SK-N-SH treated with all-trans-retinoic acid at 6 μM for 48 hours (cell line): Measurements from ENCODE around the gene KLK3.

Experiments
- ATAC-seq: fragments of 200-7000 bp; cut with Tn5 transposase; 3 replicates; pipeline ENCODE4 v1.9.1; 2020; ENCODE audit warnings: mild to moderate bottlenecking, moderate library complexity
- ARNTL ChIP-seq: fragments of 450-650 bp; formaldehyde crosslinking; IDR thresholded peaks from 2 replicates; pipeline ENCODE4 v1.5.0; 2020; ENCODE audit warnings: low read depth, mild to moderate bottlenecking, moderate library complexity, borderline replicate concordance
- BACH2 ChIP-seq: fragments of 250-450 bp; sonication (Bioruptor Pico); IDR thresholded peaks from 2 replicates; pipeline ENCODE4 v1.9.0; 2021; ENCODE audit warnings: mild to moderate bottlenecking, borderline replicate concordance
- CSDC2 ChIP-seq: fragments of 250-450 bp; sonication (Bioruptor Pico); IDR thresholded peaks from 2 replicates; pipeline ENCODE4 v1.5.0; 2020; ENCODE audit warnings: mild to moderate bottlenecking, moderate library complexity
- ESRRG ChIP-seq: fragments of 250-450 bp; sonication (Bioruptor Pico); IDR thresholded peaks from 2 replicates; pipeline ENCODE4 v1.6.1; 2021; ENCODE audit warnings: mild to moderate bottlenecking
- GLIS3 ChIP-seq: fragments of 250-450 bp; sonication (Bioruptor Pico); IDR thresholded peaks from 2 replicates; pipeline ENCODE4 v1.5.0; 2020; ENCODE audit warnings: mild to moderate bottlenecking, moderate library complexity
- ISL1 ChIP-seq: fragments of 250-450 bp; sonication (Bioruptor Pico); IDR thresholded peaks from 2 replicates; pipeline ENCODE4 v2.1.2; 2022; ENCODE audit warnings: mild to moderate bottlenecking, moderate library complexity
- OSR1 ChIP-seq: fragments of 250-450 bp; sonication (Bioruptor Pico); IDR thresholded peaks from 2 replicates; pipeline ENCODE4 v1.8.0; 2022; ENCODE audit warnings: moderate library complexity, mild to moderate bottlenecking, inconsistent platforms
- PPARA ChIP-seq: fragments of 250-450 bp; sonication (Bioruptor Pico); IDR thresholded peaks from 2 replicates; pipeline ENCODE4 v1.5.0; 2020; ENCODE audit warnings: mild to moderate bottlenecking, borderline replicate concordance
- RARB ChIP-seq: fragments of 250-450 bp; sonication (Bioruptor Pico); IDR thresholded peaks from 2 replicates; pipeline ENCODE4 v1.8.0; 2021; ENCODE audit warnings: mild to moderate bottlenecking, moderate library complexity
- SNAI2 ChIP-seq: fragments of 250-450 bp; sonication (Bioruptor Pico); IDR thresholded peaks from 2 replicates; pipeline ENCODE4 v1.5.0; 2020; ENCODE audit warnings: mild to moderate bottlenecking, moderate library complexity
- TCF4 ChIP-seq: fragments of 250-450 bp; sonication (Bioruptor Pico); IDR thresholded peaks from 2 replicates; pipeline ENCODE4 v1.8.0; 2021; ENCODE audit warnings: mild to moderate bottlenecking, moderate library complexity, borderline replicate concordance
- TOX ChIP-seq: fragments of 250-450 bp; sonication (Bioruptor Pico); IDR thresholded peaks from 2 replicates; pipeline ENCODE4 v1.8.0; 2021; ENCODE audit warnings: mild to moderate bottlenecking, moderate library complexity, borderline replicate concordance
- ZC3H10 ChIP-seq: fragments of 250-450 bp; sonication (Bioruptor Pico); IDR thresholded peaks from 2 replicates; pipeline ENCODE4 v1.5.1; 2021; ENCODE audit warnings: mild to moderate bottlenecking, moderate library complexity
- ZFP3 ChIP-seq: fragments of 250-450 bp; sonication (Bioruptor Pico); IDR thresholded peaks from 2 replicates; pipeline ENCODE4 v1.5.0; 2020; ENCODE audit warnings: mild to moderate bottlenecking, moderate library complexity
- ZFP30 ChIP-seq: fragments of 450-650 bp; formaldehyde crosslinking; IDR thresholded peaks from 2 replicates; pipeline ENCODE4 v1.5.0; 2022; ENCODE audit warnings: mild to moderate bottlenecking, moderate library complexity
- ZNF565 ChIP-seq: fragments of 450-650 bp; formaldehyde crosslinking; conservative IDR thresholded peaks from 2 replicates; pipeline ENCODE4 v1.5.0; 2020; ENCODE audit warnings: low read depth, mild to moderate bottlenecking, moderate library complexity
- ZNF70 ChIP-seq: fragments of 450-650 bp; formaldehyde crosslinking; IDR thresholded peaks from 2 replicates; pipeline ENCODE4 v1.5.0; 2020; ENCODE audit warnings: mild to moderate bottlenecking, moderate library complexity
- ZNF8 ChIP-seq: fragments of 450-650 bp; formaldehyde crosslinking; IDR thresholded peaks from 2 replicates; pipeline ENCODE4 v1.5.0; 2020; ENCODE audit warnings: mild to moderate bottlenecking, moderate library complexity
- TF ChIP-seq, protein P1 (sequence below): fragments of 250-450 bp; sonication (Bioruptor Pico); IDR thresholded peaks from 2 replicates; pipeline ENCODE4 v1.8.0; 2020; ENCODE audit warnings: mild to moderate bottlenecking, moderate library complexity, borderline replicate concordance
- TF ChIP-seq, protein P2 (sequence below): fragments of 250-450 bp; sonication (Bioruptor Pico); IDR thresholded peaks from 2 replicates; pipeline ENCODE4 v1.5.1; 2020; ENCODE audit warnings: low read depth, mild to moderate bottlenecking, moderate library complexity
- TF ChIP-seq, protein P3 (sequence below): fragments of 250-450 bp; sonication (Bioruptor Pico); IDR thresholded peaks from 2 replicates; pipeline ENCODE4 v1.5.0; 2020; ENCODE audit warnings: mild to moderate bottlenecking, moderate library complexity

Gene KLK3

DNA sequence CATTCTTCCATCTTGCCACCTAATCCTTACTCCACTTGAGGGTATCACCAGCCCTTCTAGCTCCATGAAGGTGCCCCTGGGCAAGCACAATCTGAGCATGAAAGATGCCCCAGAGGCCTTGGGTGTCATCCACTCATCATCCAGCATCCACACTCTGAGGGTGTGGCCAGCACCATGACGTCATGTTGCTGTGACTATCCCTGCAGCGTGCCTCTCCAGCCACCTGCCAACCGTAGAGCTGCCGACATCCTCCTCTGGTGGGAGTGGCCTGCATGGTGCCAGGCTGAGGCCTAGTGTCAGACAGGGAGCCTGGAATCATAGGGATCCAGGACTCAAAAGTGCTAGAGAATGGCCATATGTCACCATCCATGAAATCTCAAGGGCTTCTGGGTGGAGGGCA lies 3.1 kb upstream of the KLK3 start:
- no peak for ATAC-seq
- TF ChIP-seq ZNF70 (CRISPR knock-in tag) (no peak), ZFP3 (no peak), ZNF8 (CRISPR knock-in tag) (no peak), ZFP30 (no peak), BACH2 (CRISPR knock-in tag) (no peak), TOX (CRISPR knock-in tag) (no peak), ZNF565 (no peak), ARNTL (CRISPR knock-in tag) (no peak), CSDC2 (CRISPR knock-in tag) (no peak), GLIS3 (CRISPR knock-in tag) (no peak), ZC3H10 (no peak), RARB (CRISPR knock-in tag) (no peak), ISL1 (CRISPR knock-in tag) (no peak), TCF4 (CRISPR knock-in tag) (no peak), OSR1 (no peak)
- TF ChIP-seq, protein P1, sequence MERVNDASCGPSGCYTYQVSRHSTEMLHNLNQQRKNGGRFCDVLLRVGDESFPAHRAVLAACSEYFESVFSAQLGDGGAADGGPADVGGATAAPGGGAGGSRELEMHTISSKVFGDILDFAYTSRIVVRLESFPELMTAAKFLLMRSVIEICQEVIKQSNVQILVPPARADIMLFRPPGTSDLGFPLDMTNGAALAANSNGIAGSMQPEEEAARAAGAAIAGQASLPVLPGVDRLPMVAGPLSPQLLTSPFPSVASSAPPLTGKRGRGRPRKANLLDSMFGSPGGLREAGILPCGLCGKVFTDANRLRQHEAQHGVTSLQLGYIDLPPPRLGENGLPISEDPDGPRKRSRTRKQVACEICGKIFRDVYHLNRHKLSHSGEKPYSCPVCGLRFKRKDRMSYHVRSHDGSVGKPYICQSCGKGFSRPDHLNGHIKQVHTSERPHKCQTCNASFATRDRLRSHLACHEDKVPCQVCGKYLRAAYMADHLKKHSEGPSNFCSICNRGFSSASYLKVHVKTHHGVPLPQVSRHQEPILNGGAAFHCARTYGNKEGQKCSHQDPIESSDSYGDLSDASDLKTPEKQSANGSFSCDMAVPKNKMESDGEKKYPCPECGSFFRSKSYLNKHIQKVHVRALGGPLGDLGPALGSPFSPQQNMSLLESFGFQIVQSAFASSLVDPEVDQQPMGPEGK (CRISPR knock-in tag): no peak
- TF ChIP-seq, protein P2, sequence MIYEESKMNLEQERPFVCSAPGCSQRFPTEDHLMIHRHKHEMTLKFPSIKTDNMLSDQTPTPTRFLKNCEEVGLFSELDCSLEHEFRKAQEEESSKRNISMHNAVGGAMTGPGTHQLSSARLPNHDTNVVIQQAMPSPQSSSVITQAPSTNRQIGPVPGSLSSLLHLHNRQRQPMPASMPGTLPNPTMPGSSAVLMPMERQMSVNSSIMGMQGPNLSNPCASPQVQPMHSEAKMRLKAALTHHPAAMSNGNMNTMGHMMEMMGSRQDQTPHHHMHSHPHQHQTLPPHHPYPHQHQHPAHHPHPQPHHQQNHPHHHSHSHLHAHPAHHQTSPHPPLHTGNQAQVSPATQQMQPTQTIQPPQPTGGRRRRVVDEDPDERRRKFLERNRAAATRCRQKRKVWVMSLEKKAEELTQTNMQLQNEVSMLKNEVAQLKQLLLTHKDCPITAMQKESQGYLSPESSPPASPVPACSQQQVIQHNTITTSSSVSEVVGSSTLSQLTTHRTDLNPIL (CRISPR knock-in tag): no peak
- TF ChIP-seq, protein P3, sequence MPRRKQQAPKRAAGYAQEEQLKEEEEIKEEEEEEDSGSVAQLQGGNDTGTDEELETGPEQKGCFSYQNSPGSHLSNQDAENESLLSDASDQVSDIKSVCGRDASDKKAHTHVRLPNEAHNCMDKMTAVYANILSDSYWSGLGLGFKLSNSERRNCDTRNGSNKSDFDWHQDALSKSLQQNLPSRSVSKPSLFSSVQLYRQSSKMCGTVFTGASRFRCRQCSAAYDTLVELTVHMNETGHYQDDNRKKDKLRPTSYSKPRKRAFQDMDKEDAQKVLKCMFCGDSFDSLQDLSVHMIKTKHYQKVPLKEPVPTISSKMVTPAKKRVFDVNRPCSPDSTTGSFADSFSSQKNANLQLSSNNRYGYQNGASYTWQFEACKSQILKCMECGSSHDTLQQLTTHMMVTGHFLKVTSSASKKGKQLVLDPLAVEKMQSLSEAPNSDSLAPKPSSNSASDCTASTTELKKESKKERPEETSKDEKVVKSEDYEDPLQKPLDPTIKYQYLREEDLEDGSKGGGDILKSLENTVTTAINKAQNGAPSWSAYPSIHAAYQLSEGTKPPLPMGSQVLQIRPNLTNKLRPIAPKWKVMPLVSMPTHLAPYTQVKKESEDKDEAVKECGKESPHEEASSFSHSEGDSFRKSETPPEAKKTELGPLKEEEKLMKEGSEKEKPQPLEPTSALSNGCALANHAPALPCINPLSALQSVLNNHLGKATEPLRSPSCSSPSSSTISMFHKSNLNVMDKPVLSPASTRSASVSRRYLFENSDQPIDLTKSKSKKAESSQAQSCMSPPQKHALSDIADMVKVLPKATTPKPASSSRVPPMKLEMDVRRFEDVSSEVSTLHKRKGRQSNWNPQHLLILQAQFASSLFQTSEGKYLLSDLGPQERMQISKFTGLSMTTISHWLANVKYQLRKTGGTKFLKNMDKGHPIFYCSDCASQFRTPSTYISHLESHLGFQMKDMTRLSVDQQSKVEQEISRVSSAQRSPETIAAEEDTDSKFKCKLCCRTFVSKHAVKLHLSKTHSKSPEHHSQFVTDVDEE (CRISPR knock-in tag): no peak
- TF ChIP-seq, all 23 proteins: peak for 0

DNA sequence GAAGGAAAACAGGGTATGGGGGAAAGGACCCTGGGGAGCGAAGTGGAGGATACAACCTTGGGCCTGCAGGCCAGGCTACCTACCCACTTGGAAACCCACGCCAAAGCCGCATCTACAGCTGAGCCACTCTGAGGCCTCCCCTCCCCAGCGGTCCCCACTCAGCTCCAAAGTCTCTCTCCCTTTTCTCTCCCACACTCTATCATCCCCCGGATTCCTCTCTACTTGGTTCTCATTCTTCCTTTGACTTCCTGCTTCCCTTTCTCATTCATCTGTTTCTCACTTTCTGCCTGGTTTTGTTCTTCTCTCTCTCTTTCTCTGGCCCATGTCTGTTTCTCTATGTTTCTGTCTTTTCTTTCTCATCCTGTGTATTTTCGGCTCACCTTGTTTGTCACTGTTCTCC lies 2.7 kb downstream of the KLK3 start:
- ATAC-seq: no peak
- no peak for TF ChIP-seq GLIS3 (CRISPR knock-in tag)

DNA sequence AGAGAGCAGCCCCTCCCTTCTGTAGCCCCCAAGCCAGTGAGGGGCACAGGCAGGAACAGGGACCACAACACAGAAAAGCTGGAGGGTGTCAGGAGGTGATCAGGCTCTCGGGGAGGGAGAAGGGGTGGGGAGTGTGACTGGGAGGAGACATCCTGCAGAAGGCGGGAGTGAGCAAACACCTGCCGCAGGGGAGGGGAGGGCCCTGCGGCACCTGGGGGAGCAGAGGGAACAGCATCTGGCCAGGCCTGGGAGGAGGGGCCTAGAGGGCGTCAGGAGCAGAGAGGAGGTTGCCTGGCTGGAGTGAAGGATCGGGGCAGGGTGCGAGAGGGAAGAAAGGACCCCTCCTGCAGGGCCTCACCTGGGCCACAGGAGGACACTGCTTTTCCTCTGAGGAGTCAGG lies 4.2 kb downstream of the KLK3 start:
- no peak for ATAC-seq
- TF ChIP-seq, protein P1 (CRISPR knock-in tag): no peak
- TF ChIP-seq GLIS3 (CRISPR knock-in tag) (no peak), CSDC2 (CRISPR knock-in tag) (no peak), SNAI2 (CRISPR knock-in tag) (no peak)
- TF ChIP-seq, all 23 proteins: peak for 0

DNA sequence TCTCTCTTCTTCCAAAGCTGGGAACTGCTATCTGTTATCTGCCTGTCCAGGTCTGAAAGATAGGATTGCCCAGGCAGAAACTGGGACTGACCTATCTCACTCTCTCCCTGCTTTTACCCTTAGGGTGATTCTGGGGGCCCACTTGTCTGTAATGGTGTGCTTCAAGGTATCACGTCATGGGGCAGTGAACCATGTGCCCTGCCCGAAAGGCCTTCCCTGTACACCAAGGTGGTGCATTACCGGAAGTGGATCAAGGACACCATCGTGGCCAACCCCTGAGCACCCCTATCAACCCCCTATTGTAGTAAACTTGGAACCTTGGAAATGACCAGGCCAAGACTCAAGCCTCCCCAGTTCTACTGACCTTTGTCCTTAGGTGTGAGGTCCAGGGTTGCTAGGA lies 5.1 kb downstream of the KLK3 start:
- ATAC-seq: no peak
- TF ChIP-seq ISL1 (CRISPR knock-in tag): no peak
- TF ChIP-seq PPARA: no peak
- TF ChIP-seq ARNTL (CRISPR knock-in tag): no peak
- TF ChIP-seq, protein P3 (CRISPR knock-in tag): no peak
- no peak for TF ChIP-seq RARB (CRISPR knock-in tag)
- no peak for TF ChIP-seq TCF4 (CRISPR knock-in tag)
- no peak for TF ChIP-seq BACH2 (CRISPR knock-in tag)
- TF ChIP-seq SNAI2 (CRISPR knock-in tag): no peak
- TF ChIP-seq ZFP30: no peak
- no peak for TF ChIP-seq ESRRG
